Astrocyte (in vitro differentiated cells and primary cell): ENCODE measurements around the gene CNTNAP4. TPM values are rescaled to one million over a fixed set of nuclear protein-coding genes. Genes with fewer than 3 reads are reported as not detected.

Source experiments
- DNase-seq: peaks from one replicate; pipeline ENCODE4 v3.0.0-alpha.2; 2010; ENCODE audit warnings: low read depth
- FAIRE-seq: peaks from 2 replicates; lab custom pipeline; 2011; peaks lifted over from hg19 to GRCh38; lab: Jason Lieb, UNC
- H2AFZ ChIP-seq: 2 replicates; pipeline ENCODE4 v1.6.0; 2012; ENCODE audit warnings: low read depth, low read length, inconsistent platforms
- H3K27ac ChIP-seq: 2 replicates; pipeline ENCODE4 v1.5.1; 2011; ENCODE audit warnings: low read depth, low read length, inconsistent platforms
- H3K27me3 ChIP-seq: 2 replicates; pipeline ENCODE4 v1.6.0; 2011; ENCODE audit warnings: low read length, inconsistent platforms; ENCODE audit not compliant: insufficient read depth
- H3K36me3 ChIP-seq: 2 replicates; pipeline ENCODE4 v1.5.1; 2011; ENCODE audit warnings: low read length, inconsistent platforms; ENCODE audit not compliant: insufficient read depth
- H3K4me1 ChIP-seq: 2 replicates; pipeline ENCODE4 v1.5.1; 2011; ENCODE audit warnings: low read length, inconsistent platforms; ENCODE audit not compliant: insufficient read depth
- H3K4me2 ChIP-seq: 2 replicates; pipeline ENCODE4 v1.6.0; 2012; ENCODE audit warnings: low read length, inconsistent platforms
- H3K4me3 ChIP-seq: 2 replicates; pipeline ENCODE4 v1.5.1; 2011; ENCODE audit warnings: low read depth, mild to moderate bottlenecking, low read length, inconsistent platforms; ENCODE audit not compliant: insufficient read depth
- H3K79me2 ChIP-seq: 2 replicates; pipeline ENCODE4 v1.6.0; 2012; ENCODE audit warnings: mild to moderate bottlenecking, low read length, inconsistent platforms; ENCODE audit not compliant: insufficient read depth
- H3K9ac ChIP-seq: 2 replicates; pipeline ENCODE4 v1.6.0; 2012; ENCODE audit warnings: mild to moderate bottlenecking, low read length, inconsistent platforms
- H3K9me3 ChIP-seq: 2 replicates; pipeline ENCODE4 v1.5.1; 2012; ENCODE audit warnings: low read depth, mild to moderate bottlenecking, low read length, inconsistent platforms; ENCODE audit not compliant: insufficient read depth
- H4K20me1 ChIP-seq: 2 replicates; pipeline ENCODE4 v1.6.0; 2012; ENCODE audit warnings: low read length, inconsistent platforms; ENCODE audit not compliant: insufficient read depth
- H3K27ac Mint-ChIP-seq: one replicate; pipeline ENCODE4 v1.8.0; 2021; ENCODE audit warnings: mild to moderate bottlenecking, mixed read lengths; ENCODE audit not compliant: unreplicated experiment
- H3K27me3 Mint-ChIP-seq: one replicate; pipeline ENCODE4 v1.8.0; 2021; ENCODE audit warnings: low read depth, mixed read lengths; ENCODE audit not compliant: unreplicated experiment
- H3K36me3 Mint-ChIP-seq: one replicate; pipeline ENCODE4 v1.8.0; 2021; ENCODE audit warnings: low read depth, mixed read lengths; ENCODE audit not compliant: unreplicated experiment
- H3K4me1 Mint-ChIP-seq: one replicate; pipeline ENCODE4 v1.8.0; 2021; ENCODE audit warnings: low read depth, mixed read lengths; ENCODE audit not compliant: unreplicated experiment
- H3K4me3 Mint-ChIP-seq: one replicate; pipeline ENCODE4 v1.8.0; 2021; ENCODE audit warnings: mild to moderate bottlenecking, moderate library complexity, mixed read lengths; ENCODE audit not compliant: unreplicated experiment
- H3K9me3 Mint-ChIP-seq: one replicate; pipeline ENCODE4 v1.8.0; 2021; ENCODE audit warnings: mild to moderate bottlenecking, mixed read lengths; ENCODE audit not compliant: unreplicated experiment
- EZH2 ChIP-seq: IDR thresholded peaks from 2 replicates; pipeline ENCODE4 v1.6.1; 2012; ENCODE audit warnings: mild to moderate bottlenecking, low read length, inconsistent platforms; ENCODE audit not compliant: insufficient read depth
- total RNA-seq: library from RNA; stranded (reverse); gene quantifications from 2 replicates; pipeline ENCODE4 v1.2.1, GENCODE V29; 2021
- TF ChIP-seq, protein P1 (sequence below): IDR thresholded peaks from 2 replicates; pipeline ENCODE4 v1.5.1; 2011; ENCODE audit warnings: low read depth, mild to moderate bottlenecking, inconsistent platforms, low read length, moderate library complexity; ENCODE audit not compliant: insufficient read depth

Gene CNTNAP4
- total RNA-seq, 1 donor from 2014 or later: not detected

- Histone ChIP-seq H3K4me3 (no peak overlapping the region), H3K9ac (no peak overlapping the region), H4K20me1 (no peaks in the 10 kb centered on the region), H3K4me1 (no peaks in the 10 kb centered on the region), H3K27ac (no peak overlapping the region), H3K36me3 (no peaks in the 10 kb centered on the region), H2AFZ (no peak overlapping the region), H3K79me2 (no peaks in the 10 kb centered on the region), H3K27me3 (no peaks in the 10 kb centered on the region), H3K9me3 (no peaks in the 10 kb centered on the region), H3K4me2 (no peak overlapping the region)
- no peak for TF ChIP-seq EZH2
- TF ChIP-seq, protein P1, sequence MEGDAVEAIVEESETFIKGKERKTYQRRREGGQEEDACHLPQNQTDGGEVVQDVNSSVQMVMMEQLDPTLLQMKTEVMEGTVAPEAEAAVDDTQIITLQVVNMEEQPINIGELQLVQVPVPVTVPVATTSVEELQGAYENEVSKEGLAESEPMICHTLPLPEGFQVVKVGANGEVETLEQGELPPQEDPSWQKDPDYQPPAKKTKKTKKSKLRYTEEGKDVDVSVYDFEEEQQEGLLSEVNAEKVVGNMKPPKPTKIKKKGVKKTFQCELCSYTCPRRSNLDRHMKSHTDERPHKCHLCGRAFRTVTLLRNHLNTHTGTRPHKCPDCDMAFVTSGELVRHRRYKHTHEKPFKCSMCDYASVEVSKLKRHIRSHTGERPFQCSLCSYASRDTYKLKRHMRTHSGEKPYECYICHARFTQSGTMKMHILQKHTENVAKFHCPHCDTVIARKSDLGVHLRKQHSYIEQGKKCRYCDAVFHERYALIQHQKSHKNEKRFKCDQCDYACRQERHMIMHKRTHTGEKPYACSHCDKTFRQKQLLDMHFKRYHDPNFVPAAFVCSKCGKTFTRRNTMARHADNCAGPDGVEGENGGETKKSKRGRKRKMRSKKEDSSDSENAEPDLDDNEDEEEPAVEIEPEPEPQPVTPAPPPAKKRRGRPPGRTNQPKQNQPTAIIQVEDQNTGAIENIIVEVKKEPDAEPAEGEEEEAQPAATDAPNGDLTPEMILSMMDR: no peak
- FAIRE-seq (no peak), DNase-seq (no peak)
- H3K4me1 Mint-ChIP-seq: no peaks in the 10 kb centered on the region
- no peak overlapping the region for H3K4me3 Mint-ChIP-seq
- H3K9me3 Mint-ChIP-seq: no peaks in the 10 kb centered on the region
- H3K27ac Mint-ChIP-seq: no peak overlapping the region
- no peaks in the 10 kb centered on the region for H3K27me3 Mint-ChIP-seq
- no peaks in the 10 kb centered on the region for H3K36me3 Mint-ChIP-seq
These were observed 241.6 kb downstream of the CNTNAP4 start for GRCh38 chr16:76518781-76519180.

DNA sequence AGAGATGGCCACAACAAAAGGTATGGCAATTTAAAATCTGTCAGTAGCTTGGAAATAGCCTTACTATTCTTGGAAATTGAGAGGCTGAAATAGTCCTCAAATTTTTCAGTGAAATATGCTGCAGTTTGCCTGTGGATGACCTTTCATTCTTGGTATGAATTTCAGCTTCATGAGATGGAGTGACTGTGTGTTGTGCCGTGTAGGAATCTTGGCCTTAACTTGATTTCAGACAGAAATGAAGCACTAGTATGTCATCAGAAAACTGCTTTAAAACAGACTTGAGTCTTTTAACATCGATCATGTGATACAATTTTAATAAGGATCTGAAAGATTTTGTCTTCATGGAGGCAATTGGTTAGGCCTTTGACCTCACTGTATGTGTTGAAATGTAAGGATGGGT, 247.2 kb downstream of the CNTNAP4 start:
- DNase-seq (no peak), FAIRE-seq (no peak)
- no peak overlapping the region for H3K4me2 ChIP-seq
- no peaks in the 10 kb centered on the region for H3K9me3 ChIP-seq
- no peaks in the 10 kb centered on the region for H3K79me2 ChIP-seq
- no peak for TF ChIP-seq EZH2
- TF ChIP-seq, protein P1: no peak
- Mint-ChIP-seq H3K4me3 (no peak overlapping the region), H3K27me3 (no peaks in the 10 kb centered on the region), H3K4me1 (no peaks in the 10 kb centered on the region), H3K27ac (no peak overlapping the region), H3K9me3 (no peaks in the 10 kb centered on the region), H3K36me3 (no peaks in the 10 kb centered on the region)
- H4K20me1 ChIP-seq: no peaks in the 10 kb centered on the region
- no peak overlapping the region for H3K4me3 ChIP-seq
- H3K9ac ChIP-seq: no peak overlapping the region
- H2AFZ ChIP-seq: no peak overlapping the region
- no peak overlapping the region for H3K27ac ChIP-seq
- no peaks in the 10 kb centered on the region for H3K4me1 ChIP-seq
- H3K36me3 ChIP-seq: no peaks in the 10 kb centered on the region
- H3K27me3 ChIP-seq: no peaks in the 10 kb centered on the region

DNA sequence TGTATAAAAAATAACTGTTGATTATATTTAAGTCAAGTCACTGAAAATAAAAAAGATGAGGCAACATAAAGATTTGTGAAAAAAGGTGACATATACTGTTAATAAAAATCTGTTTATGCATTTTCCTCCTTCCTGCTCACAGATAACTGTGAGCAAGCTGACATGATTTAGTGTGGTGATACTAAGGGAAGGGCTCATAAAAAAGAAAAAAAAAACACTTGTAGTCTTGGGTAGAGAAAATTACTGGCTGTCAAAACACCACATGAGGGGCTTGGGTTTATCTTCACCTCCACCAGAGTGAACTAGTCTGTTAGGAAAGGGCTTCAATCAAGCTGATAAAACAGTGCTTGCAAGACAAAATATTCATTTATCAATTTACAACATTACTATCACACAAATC, 247.6 kb downstream of the CNTNAP4 start:
- no peak overlapping the region for H3K27ac Mint-ChIP-seq
- no peaks in the 10 kb centered on the region for H3K9me3 Mint-ChIP-seq
- H3K4me3 ChIP-seq: no peak overlapping the region
- H4K20me1 ChIP-seq: no peaks in the 10 kb centered on the region
- no peaks in the 10 kb centered on the region for H3K4me1 ChIP-seq
- TF ChIP-seq, protein P1: no peak
- no peak for TF ChIP-seq EZH2
- H3K36me3 ChIP-seq: no peaks in the 10 kb centered on the region
- H3K27me3 ChIP-seq: no peaks in the 10 kb centered on the region
- H3K9ac ChIP-seq: no peak overlapping the region
- H3K4me2 ChIP-seq: no peak overlapping the region
- DNase-seq (no peak), FAIRE-seq (no peak)
- no peaks in the 10 kb centered on the region for H3K9me3 ChIP-seq
- H2AFZ ChIP-seq: no peak overlapping the region
- H3K27me3 Mint-ChIP-seq: no peaks in the 10 kb centered on the region
- no peak overlapping the region for H3K27ac ChIP-seq
- no peaks in the 10 kb centered on the region for H3K4me1 Mint-ChIP-seq
- H3K79me2 ChIP-seq: no peaks in the 10 kb centered on the region
- no peak overlapping the region for H3K4me3 Mint-ChIP-seq
- no peaks in the 10 kb centered on the region for H3K36me3 Mint-ChIP-seq
